CD1c-positive myeloid dendritic cell (primary cell): ENCODE measurements around the gene ACYP2.
"Not testable (repeated sequence)": the region's sequence is repeated elsewhere in the genome, so short reads cannot be mapped to it uniquely, and the experiment has no call there.

Experiments used
- DNase-seq: peaks from one replicate; pipeline ENCODE4 v3.0.0-alpha.2; 2016; ENCODE audit errors: extremely low spot score

Gene ACYP2

DNA sequence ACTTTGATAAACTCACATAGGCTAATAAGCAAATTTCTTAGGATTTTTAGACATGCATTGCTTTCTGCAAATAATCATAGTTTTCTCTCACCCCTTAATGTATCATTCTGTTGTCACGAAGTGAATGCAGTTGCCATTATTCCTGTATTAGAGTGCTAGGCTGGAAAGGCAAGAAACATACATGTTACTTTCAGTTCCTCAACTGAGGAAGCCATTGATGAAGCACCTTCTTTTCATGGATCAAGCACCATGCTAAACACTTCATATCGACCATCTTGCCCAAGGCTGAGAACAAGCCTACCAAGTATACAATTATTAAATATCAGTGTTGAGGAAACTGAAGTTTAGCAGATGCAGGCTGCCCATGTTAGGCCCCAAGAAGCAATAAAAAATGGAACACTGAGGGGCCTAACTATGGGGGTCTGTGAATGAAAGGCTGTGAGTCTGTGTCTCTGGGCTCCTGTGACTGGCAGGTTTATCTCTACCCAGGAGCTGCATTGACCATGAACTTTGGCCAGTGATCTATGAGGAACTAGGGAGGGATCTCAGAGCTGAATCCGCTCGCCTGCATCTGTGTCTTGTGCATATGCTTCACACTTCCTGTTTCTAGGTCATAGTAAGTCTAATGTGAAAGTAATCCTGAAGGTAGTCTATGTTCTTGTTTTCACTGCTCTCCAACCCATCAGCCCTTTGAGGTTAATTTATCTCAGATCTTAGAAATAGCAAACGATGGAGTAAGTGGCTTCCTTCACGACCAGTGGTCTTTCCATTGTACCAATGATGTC is 156.6 kb downstream of the ACYP2 start:
- peak; percentile 24 for DNase-seq

DNA sequence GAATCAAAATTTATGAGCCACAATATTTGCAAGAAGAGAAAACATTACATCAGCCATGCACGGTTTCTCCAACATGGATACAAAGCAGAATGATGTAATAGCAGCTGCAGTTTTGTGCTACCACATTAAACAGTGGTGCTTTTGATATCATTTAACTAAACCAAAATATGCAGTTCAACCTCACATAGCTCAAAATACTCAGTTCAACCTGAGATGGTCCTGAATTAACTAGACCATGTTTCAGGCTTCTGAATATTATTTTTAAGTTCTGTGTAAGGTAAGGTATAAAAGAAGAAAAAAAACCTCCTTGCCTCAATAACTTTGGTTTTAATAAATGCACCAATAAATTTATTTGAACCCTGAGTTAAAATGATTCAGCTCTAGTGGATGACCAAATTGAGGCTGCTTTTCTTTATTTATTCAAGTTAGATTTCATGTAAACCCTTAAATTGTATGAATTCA is 159.4 kb downstream of the ACYP2 start:
- no peak for DNase-seq

DNA sequence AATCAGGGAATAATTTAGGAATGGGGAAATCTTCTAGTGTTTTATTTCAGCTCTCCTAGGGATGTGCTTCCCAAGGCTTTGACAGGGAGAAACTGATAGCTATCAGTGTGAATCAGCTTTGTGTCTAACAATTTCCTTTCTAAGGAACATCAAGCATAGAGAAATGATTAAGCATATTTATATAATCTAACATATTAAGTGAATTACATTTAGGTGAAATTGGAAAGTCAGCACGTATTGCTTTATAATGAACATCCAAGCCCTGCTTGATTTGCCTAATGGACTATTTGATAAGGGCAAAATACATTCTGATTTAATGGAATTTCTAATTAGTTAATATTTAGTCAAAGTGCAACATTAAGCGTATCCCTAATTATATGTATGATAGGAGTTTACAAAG is 160.1 kb downstream of the ACYP2 start:
- no peak for DNase-seq

DNA sequence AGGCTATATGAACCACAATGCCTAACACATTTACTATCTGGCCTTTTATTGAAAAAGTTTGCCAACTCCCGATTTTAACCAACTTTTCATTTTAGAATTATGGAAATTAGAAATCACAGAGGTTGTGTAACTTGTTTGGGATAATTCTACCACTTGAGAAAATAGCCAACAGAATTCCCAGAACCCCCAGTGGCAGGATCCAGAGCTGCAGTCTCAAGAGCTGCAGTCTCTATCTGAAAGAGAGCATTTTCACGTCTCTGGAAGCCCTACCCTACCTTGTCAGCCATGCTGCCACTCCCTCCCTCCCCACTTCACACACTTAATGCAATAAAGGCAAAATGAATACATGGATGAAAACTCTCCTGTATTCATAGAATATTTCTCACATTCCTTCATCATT is 164.0 kb downstream of the ACYP2 start:
- no peak for DNase-seq

DNA sequence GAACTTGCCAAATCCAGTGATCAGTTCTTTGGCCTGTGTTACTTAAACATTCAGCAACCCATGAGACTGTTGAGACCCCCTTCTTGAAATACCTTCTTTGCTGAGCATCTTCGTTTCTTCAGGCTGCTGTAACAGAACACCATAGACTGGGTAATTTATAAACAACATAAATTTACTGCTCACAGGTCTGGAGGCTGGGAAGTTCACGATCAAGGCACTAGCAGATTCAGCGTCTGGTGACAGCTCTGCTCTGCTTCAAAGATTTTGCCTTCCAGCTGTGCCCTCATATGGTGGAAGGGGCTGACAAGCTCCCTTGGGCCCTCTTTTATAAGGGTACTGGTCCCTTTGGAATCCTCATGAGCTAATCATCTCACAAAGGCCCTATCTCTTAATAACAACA is 169.4 kb downstream of the ACYP2 start:
- no peak for DNase-seq

DNA sequence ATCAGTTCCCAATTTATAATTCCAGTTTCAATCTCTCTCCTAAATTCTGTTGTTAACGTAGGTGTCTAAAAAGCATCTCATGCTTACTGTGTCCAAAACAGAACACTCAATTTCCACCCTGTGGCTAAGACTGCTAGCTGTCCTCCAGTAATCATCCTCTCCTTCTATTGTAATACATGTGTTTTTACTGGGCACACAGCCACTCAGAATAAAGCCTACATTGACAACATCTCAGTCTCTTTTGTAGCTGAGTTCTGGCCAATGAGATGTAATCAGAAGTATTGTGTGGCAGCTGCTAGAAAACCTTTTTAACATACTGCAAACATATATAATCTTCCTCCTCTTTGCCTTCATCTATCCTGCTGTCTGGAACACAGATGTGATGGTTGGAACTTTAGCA is 170.0 kb downstream of the ACYP2 start:
- no peak for DNase-seq

DNA sequence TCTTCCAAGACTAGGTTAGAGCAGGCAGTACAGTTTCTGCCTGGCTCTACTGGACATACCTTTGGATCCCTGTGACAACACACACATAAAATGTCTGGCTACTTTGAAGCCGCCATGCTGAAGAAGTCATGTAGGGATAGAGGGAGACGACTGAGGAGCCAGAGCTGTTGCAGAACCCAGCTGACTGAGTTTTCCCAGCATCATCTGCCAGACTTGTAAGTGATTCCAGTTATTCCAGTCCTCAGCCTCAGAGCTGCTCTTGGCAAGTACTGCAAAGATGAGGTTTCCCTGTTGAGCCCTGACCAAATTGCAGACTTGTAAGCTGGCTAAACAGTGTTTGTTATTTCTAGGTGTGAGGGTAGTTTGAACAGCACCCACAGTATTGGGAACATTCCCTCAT is 172.1 kb downstream of the ACYP2 start:
- no peak for DNase-seq

DNA sequence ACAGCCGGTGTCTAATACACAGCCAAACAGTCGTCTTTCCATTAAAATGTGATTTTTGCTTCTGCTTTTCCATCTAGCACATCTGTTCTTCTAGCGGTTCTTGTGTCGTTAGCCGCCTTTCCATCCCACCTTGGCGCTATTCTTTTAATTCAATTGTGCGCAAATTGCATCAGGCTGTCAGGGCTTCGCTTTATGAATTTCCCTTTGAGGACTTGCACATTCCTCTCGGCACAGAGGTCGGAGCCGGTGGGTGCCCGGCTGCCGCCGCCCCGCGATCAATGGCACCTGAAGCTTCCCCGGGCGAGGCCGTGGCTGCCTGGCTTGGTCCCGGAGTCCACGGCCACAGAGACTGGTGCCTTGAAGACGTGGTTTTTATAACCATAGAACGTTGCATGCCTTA is 174.5 kb downstream of the ACYP2 start:
- DNase-seq: no peak

DNA sequence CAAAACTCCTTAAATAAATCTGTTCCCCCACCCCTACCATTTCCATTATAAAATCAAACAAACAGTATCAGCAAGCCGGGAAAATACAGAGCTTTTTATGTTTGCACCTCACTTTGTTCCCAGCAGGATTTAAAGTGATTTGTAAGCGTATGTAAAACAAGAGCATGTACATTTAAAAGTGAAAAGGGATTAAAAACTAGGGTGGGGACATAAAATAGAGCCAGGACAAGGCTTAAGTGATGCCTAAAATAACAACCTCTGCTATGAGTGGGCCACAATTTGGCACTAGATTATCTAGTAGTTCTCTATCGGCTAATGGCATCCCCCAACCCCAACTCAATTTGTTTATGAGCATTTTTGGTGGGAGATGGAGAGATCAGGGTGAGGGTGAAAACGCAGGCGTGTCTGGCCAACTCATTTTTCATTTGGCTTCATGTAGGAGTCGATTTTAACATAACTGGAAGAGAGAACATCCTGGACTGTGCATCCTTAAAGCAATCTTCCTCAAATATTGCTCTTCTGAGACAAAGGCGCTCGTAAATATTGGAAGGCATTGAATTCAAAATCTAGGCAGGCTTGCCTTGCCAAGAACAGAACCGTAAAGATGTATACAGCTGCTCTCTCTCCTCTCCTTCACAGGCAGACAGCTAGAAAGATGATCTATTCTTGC is 175.1 kb downstream of the ACYP2 start:
- no peak for DNase-seq

DNA sequence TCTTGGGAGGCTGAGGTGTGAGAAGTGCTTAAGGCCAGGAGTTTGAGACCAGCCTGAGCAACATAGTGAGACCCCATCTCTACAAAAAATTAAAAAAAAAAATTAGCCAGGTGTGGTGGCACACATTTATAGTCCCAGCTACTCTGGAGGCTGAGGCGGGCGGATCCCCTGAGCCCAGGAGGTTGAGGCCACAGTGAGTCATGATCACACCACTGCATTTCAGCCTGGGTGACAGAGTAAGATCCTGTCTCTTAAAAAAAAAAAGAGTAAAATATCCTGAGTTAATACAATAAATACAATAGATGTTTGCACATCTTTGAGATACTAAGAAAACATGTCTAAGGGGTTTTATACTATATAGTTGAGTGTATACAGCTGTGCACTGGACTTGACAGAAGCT is 179.2 kb downstream of the ACYP2 start:
- DNase-seq: not testable (repeated sequence)

DNA sequence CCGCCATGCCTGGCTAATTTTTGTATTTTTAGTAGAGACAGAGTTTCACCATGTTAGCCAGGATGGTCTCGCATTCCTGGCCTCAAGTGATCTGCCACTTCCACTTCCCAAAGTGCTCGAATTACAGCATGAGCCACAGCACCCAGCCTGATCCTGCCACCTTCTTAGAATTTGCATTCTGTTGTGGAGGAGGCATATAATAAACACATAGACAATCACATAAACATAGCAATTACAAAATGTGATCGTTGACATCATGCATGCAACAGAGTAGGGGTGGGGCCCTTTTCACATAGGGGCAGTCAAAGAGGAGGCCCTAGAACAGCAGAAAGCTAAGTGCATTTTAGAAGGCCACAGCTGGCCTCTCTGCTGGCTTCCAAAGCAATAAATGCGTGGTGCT is 180.5 kb downstream of the ACYP2 start:
- DNase-seq: no peak

DNA sequence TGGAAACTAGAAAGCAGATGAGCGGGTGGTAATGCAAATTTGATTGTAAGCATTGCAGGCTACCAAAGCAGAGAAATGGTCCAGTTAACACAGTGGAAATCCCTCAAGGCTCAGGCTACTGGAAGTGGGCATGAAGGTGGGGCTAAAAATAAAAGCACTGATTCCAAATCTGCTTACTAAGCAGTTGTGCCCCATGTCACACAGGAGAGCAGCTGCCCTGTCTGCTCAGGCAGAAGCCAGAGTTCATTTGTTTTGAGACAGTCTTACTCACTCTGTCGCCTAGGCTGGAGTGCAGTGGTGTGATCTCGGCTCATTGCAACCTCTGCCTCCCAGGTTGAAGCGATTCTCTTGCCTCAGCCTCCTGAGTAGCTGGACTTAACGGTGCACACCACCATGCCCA is 183.1 kb downstream of the ACYP2 start:
- DNase-seq: no peak

DNA sequence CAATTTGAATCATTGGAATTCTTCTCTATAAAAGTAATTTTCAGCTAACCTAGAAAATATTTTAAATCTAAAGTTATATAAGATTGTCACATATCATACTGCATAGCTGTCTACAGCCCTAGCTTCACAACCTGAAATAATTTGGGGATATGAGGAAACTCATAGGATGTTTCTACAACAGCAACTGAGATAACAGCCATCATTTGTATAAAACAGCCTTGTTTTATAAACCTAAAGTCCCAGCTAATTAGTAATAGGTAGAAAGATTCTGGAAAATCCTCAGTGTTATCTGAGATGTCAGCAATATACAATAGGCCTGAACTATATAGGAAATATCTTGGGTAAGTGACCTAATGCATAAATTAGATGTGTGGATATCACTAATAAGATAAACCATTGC is 188.2 kb downstream of the ACYP2 start:
- no peak for DNase-seq

DNA sequence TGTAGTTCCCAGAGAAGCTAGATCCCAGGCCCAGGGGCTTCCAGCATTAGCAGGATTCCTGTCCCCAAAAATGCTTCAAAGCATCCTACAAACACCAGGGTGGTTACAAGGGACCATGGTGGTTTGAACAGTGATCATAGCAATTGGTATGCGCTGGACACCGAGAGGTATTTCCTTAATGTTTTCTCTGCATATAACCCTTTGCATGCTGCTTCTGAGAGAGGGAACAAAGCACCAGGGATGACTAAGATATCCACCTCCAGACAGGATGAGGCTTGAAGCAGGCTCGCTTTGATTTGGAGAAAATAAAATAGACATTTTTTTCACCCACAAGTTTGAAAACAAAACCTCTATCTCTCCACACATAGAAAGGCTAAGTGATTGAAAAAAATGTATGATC is 191.1 kb downstream of the ACYP2 start:
- no peak for DNase-seq

DNA sequence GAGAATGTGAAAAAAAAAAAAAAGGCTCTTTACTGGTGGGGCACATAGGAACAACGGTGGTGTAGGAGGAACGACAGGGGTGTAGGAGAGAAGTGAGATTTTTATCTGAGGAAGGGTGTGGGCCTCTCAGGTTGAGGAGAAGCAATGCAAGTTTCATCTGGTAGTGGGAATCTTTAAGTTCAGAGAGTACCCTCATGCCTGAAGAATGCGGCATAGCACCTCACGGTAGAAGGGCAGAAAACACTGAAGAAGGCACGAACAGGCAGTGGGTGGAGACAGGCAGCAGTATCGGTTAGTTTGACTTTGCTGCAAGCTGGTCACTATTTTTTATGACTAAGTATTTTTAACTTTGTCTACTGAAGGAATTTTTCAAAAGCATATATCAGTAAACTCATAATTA is 192.8 kb downstream of the ACYP2 start:
- DNase-seq: no peak

DNA sequence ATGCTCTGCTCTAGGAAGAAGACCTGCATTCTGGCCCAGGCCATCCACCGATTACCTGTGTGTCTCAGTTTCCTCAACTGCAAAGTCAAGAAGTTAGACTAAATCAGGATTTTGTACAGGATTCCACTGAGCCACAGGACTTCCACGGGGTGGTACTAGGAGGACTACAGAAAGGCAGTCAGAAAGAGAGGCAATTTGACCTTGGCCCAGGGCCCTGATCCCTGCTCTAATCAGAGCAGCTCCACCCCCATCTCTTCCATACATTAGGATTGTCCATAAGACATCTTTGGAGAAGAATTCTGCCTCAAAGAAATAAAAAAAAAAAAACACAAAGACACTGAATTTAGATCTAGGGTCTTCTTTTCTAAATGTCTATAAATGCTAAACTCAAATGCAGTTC is 193.4 kb downstream of the ACYP2 start:
- no peak for DNase-seq

DNA sequence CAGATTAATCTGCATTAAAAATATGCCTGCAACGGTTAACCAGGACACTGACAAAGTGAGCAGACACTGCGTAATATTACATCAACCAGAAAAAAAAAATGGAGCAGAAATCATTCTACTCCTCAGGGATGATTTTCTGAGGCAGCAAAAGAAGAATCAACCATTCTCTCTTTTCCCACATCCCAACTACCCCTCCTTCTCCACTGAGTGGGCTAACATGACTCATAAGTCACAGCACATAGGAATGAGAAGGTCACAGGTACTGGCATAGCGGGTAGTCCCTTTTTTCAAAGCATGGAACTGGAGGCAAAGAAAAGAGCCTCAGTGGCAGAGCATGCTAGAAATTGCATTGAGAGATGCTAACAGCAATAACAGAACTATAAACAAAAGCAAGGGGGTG is 194.9 kb downstream of the ACYP2 start:
- no peak for DNase-seq

DNA sequence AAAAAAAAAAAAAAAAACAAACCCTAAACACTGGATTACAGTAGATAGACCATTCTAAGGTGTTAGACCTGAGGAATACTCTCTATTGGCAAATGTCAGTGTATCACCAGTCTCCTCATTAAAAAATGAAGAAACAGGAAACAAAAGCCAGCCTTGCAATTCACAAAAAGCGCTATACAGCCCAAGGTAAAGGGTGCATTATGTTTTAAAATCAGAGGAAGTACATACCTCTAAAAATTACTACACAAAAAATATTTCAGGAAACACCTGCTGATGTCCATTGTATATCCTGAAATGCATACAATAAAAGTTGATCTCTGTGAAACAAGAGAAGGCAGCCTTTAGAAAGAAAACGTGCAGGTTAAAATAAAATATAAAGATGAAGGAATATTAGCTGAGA is 195.5 kb downstream of the ACYP2 start:
- no peak for DNase-seq

DNA sequence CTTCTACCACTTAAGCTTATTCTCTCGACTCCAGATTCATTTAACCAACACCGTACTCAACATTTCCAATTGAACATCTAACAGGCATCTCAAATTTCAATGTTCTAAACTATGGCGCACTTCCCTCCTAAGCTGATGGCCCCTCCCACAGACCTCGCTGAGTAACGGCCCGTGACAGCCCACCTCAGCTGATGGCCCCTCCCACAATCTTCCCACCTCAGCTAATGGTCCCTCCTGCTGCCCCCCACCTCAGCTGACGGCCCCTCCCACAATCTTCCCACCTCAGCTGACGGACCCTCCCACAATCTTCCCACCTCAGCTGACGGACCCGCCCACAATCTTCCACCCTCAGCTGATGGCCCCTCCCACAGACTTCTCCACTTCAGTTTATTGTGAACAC is 197.7 kb downstream of the ACYP2 start:
- DNase-seq: no peak

DNA sequence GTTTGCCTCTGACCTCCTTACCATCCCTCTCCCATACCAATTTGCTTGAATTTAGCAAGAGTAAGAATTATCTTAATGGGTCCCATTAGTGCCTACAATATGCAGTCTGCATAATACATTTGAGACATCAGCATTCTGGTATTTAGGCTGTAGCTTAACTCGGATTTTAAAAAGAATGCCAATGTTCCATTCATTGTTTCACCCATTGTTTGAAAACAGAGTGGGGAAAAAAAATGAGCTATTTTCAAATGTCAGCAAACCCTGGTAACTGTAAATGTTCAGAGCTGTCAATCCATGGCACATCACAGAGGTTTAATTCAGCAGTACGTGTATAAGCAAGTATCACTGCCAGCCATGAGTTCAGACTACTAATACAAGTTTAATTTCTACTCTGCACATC is 202.6 kb downstream of the ACYP2 start:
- DNase-seq: no peak

DNA sequence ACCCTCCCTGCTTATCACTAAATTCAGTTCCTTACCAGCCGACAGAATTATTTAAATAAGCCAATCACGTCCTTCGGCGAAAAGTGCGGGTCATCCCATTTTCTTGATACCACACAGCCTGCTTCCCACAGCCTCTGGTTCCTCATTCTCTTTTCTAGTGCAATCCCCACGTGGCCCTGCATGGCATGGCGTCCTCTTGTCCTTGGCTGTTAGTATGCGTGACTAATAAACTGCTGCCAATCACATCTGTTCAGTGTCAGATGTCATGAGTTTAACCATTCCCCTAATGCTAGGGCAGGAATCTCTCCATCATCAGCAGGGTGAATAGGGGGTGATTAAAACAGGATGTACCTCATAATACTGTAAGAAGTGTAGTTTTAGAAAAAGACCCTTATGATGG is 203.4 kb downstream of the ACYP2 start:
- no peak for DNase-seq

DNA sequence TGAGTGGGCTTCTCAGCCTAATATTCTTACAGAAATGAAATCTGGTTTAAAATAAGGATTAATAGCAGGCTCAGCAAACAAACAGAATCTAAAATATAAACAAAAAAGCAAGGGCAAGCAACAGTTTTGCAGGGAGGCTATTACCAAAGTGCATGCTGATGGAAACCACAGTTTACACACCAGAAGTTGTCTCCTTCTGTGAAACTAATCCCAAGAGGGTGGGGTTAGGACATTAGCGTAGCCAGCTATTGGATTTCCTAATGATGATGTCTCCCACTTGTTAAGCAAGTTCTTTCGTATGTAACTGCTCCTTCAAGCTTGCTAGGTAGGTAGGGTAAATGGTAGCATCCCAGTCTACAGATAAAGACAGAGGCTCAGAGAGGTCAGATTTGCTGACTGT is 205.6 kb downstream of the ACYP2 start:
- DNase-seq: no peak

DNA sequence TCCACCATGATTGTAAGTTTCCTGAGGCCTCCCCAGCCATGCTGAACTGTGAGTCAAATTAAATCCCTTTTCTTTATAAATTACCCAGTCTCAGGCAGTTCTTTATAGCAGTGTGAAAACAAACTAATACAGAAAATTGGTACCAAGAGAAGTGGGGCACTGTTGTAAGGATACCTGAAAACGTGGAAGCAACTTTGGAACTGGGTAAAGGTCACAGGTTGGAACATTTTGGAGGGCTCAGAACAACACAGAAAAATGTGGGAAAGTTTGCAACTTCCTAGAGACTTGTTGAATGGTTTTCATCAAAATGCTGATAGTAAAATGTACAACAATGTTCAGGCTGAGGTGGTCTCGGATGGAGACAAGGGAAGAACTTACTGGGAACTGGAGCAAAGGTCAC is 209.1 kb downstream of the ACYP2 start:
- not testable (repeated sequence) for DNase-seq

DNA sequence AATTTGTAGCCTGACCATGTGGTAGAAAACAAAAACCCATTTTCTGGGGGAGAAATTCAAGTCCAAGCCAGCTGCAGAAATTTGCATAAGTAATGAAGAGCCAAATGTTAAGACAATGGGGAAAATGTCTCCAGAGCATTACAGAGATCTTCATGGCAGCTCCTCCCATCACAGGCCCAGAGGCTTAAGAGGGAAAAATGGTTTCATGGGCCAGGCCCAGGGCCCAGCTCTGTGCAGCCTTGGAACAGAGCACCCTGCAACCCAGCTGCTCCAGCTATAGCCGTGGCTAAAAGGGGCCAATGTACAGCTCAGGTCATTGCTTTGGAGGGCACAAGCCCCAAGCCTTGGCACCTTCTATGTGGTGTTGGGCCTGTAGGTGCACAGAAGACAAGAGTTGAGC is 209.7 kb downstream of the ACYP2 start:
- no peak for DNase-seq
